ENCODE measurements around the gene WDR20.
"Not testable (repeated sequence)": the region's sequence is repeated elsewhere in the genome, so short reads cannot be mapped to it uniquely, and the experiment has no call there.

WDR20 gene

DNA sequence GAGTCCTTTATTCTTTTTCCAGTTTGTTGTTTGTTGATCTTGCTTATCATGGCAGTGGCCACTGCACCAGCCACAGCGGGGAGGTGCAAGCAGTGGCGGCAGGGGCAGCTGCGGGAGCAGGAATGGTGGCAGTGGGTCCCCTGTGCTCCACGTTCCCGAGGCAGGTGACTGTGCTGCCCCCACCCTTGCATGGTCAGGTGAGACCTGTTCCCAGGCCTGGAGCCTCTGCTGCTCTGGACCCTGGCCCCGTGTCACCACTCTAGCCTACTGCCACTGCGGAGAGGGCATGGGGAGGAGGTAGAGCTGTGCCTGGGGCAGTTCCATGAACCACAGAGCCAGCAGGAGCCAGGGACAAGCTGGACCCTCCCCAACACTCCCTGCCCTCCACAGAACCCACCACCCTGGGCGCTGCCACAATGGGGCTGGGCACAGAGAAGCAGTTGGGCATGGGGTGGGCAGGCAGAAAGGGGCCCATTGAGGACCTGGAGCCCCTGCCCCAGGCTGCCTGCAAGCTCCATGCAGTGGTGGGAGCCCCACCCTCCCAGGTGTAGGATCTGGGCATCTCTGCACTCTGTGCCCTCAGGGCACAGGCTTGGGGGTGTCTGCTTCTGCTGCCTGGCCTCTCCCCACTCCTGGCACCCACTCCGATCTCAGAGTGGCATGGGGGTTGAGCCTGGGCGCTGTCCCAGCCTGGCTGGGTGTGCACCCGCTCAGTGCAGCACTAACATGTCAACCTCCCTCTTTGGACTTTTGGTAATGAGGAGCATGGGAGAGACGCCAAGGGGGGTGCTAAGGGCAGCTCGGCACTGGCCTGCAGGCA lies 23.1 kb upstream of the WDR20 start:
- peaks cover 4 to 6% of the 10 kb centered on the region in 2 donors for H3K9me3 Mint-ChIP-seq
- peak overlapping the region; percentile 32 for H3K27ac Mint-ChIP-seq
- H3K36me3 Mint-ChIP-seq, result peaks cover 19 to 36% of the 10 kb centered on the region in 2 donors
- H3K27me3 Mint-ChIP-seq, result no peaks in the 10 kb centered on the region
- H3K4me3 Mint-ChIP-seq, result no peak overlapping the region
- H3K4me1 Mint-ChIP-seq, result no peaks in the 10 kb centered on the region
- ATAC-seq (replicated peaks), result no peak
- no peak for DNase-seq

GRCh38 chr14:102117852-102118251 lies 21.8 kb upstream of the WDR20 start:
- no peak overlapping the region for H3K27ac Mint-ChIP-seq
- no peak overlapping the region for H3K4me3 Mint-ChIP-seq
- H3K4me1 Mint-ChIP-seq, result no peaks in the 10 kb centered on the region
- DNase-seq (no peak), ATAC-seq (replicated peaks) (no peak)
- no peaks in the 10 kb centered on the region for H3K27me3 Mint-ChIP-seq
- peaks cover 19 to 26% of the 10 kb centered on the region in 2 donors for H3K36me3 Mint-ChIP-seq
- H3K9me3 Mint-ChIP-seq, result peaks cover 4 to 6% of the 10 kb centered on the region in 2 donors

DNA sequence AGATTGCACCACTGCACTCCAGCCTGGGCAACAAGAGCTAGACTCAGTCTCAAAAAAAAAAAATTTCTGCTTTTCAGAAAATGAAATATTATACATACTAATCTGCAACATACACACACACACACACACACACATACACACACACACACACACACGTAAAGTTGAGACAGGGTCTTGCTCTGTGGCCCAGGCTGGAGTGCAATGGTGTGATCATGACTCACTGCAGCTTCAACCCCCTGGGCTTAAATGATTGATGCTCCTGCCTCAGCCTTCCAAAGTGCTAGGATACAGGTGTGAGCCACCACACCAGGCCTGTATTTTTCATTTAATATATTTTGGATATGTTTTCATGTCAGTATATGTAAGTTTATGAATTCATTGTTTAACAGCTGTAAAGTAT lies 18.8 kb upstream of the WDR20 start:
- H3K4me3 Mint-ChIP-seq, result no peak overlapping the region
- no peaks in the 10 kb centered on the region for H3K4me1 Mint-ChIP-seq
- H3K36me3 Mint-ChIP-seq, result peaks cover 19 to 26% of the 10 kb centered on the region in 2 donors
- no peaks in the 10 kb centered on the region for H3K27me3 Mint-ChIP-seq
- no peak overlapping the region for H3K27ac Mint-ChIP-seq
- peaks cover 4 to 6% of the 10 kb centered on the region in 2 donors for H3K9me3 Mint-ChIP-seq
- no peak for ATAC-seq (replicated peaks)
- no peak for DNase-seq

DNA sequence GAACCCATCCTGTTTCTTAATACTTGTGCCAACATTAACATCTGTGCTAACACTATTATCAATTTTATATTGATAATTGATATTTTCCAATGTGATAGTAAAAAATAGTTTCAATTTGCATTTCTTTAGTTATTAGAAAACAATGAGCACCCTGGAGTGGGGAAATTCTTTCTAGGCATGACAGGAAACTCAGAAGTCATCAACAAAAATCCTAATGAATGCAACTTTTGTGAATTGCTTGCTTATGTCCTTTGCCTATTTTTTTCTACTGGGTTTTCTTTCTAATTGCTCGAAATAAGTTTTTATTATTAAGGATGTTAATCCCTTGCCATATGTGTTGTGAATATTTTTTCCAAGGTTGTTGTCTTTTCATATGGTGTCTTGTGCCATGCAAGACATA lies 18.1 kb upstream of the WDR20 start:
- ATAC-seq (replicated peaks), result no peak
- Mint-ChIP-seq H3K36me3 (peaks cover 14 to 21% of the 10 kb centered on the region in 2 donors), H3K4me1 (no peaks in the 10 kb centered on the region), H3K27me3 (no peaks in the 10 kb centered on the region), H3K9me3 (peaks cover 4 to 6% of the 10 kb centered on the region in 2 donors), H3K27ac (no peak overlapping the region), H3K4me3 (no peak overlapping the region)
- no peak for DNase-seq

DNA sequence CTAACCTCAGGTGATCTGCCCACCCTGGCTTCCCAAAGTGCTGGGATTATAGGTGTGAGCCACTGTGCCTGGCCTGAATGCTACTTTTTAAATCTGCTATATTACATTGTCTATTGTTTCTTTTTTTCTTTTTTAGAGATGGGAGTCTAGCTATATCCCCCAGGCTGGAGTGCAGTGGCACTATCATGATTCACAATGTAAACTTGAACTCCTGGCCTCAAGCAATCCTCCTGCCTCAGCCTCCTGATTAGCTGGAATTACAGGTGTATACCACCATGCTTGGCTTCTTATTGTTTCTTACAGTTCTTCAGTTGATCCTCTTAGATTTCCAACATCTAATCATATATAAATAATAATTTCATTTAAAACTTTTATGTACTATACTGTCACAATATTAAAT lies 15.3 kb upstream of the WDR20 start:
- H3K27ac Mint-ChIP-seq, result no peak overlapping the region

GRCh38 chr14:102125546-102125945 lies 14.2 kb upstream of the WDR20 start:
- Mint-ChIP-seq H3K27me3 (no peaks in the 10 kb centered on the region), H3K4me3 (no peak overlapping the region), H3K36me3 (peaks cover 8 to 11% of the 10 kb centered on the region in 2 donors), H3K27ac (no peak overlapping the region), H3K4me1 (no peaks in the 10 kb centered on the region), H3K9me3 (no peaks in the 10 kb centered on the region)
- DNase-seq (no peak), ATAC-seq (replicated peaks) (no peak)

More for the DNA sequence above, 15.3 kb upstream of the WDR20 start:
- ATAC-seq (replicated peaks) (no peak), DNase-seq (no peak)
- no peaks in the 10 kb centered on the region for H3K4me1 Mint-ChIP-seq
- no peaks in the 10 kb centered on the region for H3K9me3 Mint-ChIP-seq
- H3K27me3 Mint-ChIP-seq, result no peaks in the 10 kb centered on the region
- H3K4me3 Mint-ChIP-seq, result no peak overlapping the region
- H3K36me3 Mint-ChIP-seq, result peaks cover 5 to 7% of the 10 kb centered on the region in 2 donors

- Mint-ChIP-seq H3K4me1 (peaks cover 0 to 4% of the 10 kb centered on the region in 2 donors), H3K27me3 (no peaks in the 10 kb centered on the region)
- ATAC-seq (replicated peaks), result no peak
Observed at GRCh38 chr14:102126807-102127455, 12.8 kb upstream of the WDR20 start.

DNA sequence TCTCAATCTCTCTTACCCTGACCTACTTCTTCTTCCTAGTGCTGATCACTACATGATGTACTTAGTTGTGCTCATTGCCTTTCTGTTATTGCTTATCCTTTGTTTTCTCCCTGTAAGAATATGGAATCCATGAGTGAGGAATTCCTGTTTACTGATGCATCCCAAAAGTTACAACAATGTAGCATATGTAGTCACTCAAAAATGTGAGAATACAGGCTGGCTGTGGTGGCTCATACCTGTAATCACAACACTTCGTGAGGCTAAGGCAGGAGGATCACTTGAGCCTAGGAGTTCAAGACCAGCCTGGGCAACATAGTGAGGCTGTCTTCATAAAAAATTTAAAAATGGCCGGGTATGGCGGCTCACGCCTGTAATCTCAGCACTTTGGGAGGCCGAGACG lies 8.0 kb upstream of the WDR20 start:
- H3K27me3 Mint-ChIP-seq, result no peaks in the 10 kb centered on the region
- DNase-seq, result no peak
- peaks cover 0 to 4% of the 10 kb centered on the region in 2 donors for H3K4me1 Mint-ChIP-seq
- no peak overlapping the region for H3K4me3 Mint-ChIP-seq
- no peak overlapping the region for H3K27ac Mint-ChIP-seq
- ATAC-seq (replicated peaks), result no peak
- no peaks in the 10 kb centered on the region for H3K9me3 Mint-ChIP-seq
- peaks cover 24 to 35% of the 10 kb centered on the region in 2 donors for H3K36me3 Mint-ChIP-seq

More at GRCh38 chr14:102126807-102127455, 12.8 kb upstream of the WDR20 start:
- Mint-ChIP-seq H3K9me3 (no peaks in the 10 kb centered on the region), H3K27ac (no peak overlapping the region), H3K36me3 (peaks cover 12 to 20% of the 10 kb centered on the region in 2 donors), H3K4me3 (no peak overlapping the region)
- DNase-seq, result no peak

DNA sequence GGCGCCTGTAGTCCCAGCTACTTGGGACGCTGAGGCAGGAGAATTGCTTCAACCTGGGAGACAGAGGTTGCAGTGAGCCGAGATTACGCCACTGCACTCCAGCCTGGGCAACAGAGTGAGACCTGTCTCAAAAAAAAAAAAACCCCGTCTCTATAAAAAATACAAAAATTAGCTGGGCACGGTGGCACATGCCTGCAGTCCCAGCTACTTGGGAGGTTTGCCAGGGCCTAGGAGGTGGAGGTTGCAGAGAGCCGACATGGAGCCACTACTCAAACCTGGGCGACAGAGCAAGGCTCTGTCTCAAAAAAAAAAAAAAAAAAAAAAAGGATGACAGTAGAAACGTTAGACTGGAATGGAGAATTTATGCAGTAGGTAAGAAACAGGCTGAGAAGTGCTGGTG lies 5.7 kb upstream of the WDR20 start:
- H3K27me3 Mint-ChIP-seq; H3K4me1 Mint-ChIP-seq; H3K9me3 Mint-ChIP-seq; H3K27ac Mint-ChIP-seq; H3K4me3 Mint-ChIP-seq; DNase-seq; ATAC-seq (replicated peaks): not testable (repeated sequence)
- H3K36me3 Mint-ChIP-seq, result peaks cover 19 to 28% of the 10 kb centered on the region in 2 donors

DNA sequence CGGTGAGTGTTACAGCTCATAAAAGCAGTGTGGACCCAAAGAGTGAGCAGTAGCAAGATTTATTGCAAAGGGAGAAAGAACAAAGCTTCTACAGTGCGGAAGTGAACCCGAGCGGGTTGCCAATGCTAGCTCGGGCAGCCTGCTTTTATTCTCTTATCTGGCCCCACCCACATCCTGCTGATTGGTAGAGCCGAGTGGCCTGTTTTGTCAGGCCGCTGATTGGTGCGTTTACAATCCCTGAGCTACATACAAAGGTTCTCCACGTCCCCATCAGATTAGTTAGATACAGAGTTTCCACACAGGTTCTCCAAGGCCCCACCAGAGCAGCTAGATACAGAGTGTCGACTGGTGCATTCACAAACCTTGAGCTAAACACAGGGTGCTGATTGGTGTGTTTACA lies 5.0 kb upstream of the WDR20 start:
- DNase-seq, H3K4me3 Mint-ChIP-seq: not testable (repeated sequence)

DNA sequence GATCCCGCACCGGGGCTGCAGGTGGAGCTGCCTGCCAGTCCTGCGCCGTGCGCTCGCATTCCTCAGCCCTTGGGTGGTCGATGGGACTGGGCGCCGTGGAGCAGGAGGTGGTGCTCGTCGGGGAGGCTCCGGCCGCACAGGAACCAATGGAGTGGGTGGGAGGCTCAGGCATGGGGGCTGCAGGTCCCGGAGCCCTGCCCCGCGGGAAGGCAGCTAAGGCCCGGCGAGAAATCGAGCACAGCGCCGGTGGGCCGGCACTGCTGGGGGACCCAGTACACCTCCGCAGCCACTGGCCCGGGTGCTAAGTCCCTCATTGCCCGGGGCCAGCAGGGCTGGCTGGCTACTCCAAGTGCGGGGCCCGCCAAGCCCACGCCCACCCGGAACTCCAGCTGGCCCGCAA lies 4.2 kb upstream of the WDR20 start:
- not testable (repeated sequence) for H3K27me3 Mint-ChIP-seq; DNase-seq; ATAC-seq (replicated peaks); H3K9me3 Mint-ChIP-seq; H3K4me3 Mint-ChIP-seq; H3K27ac Mint-ChIP-seq
- Mint-ChIP-seq H3K4me1 (peaks cover 11% of the 10 kb centered on the region in 2 donors), H3K36me3 (peaks cover 21 to 25% of the 10 kb centered on the region in 2 donors)

More for the DNA sequence above, 5.0 kb upstream of the WDR20 start:
- not testable (repeated sequence) for H3K9me3 Mint-ChIP-seq; H3K27ac Mint-ChIP-seq; H3K27me3 Mint-ChIP-seq; ATAC-seq (replicated peaks)
- Mint-ChIP-seq H3K36me3 (peaks cover 19 to 28% of the 10 kb centered on the region in 2 donors), H3K4me1 (peaks cover 10 to 11% of the 10 kb centered on the region in 2 donors)

DNA sequence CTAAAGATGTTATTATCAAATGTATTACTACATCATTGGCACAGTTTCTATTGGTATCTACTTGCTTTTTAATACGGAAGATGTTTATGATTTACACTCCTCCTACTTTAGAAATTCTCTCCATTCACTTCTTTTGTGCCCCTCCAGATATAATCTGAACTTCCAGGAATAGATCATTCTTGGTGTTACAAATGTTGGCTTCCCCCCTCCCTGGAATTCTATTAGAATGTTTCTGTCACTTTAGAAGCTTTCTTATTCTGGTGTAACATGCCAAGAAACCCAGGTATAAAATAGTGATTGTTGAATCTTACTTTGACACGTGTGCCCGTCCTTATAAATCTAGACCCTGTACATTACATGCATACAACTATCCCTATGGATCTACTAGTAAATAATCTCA lies 1.2 kb upstream of the WDR20 start:
- peaks cover 15 to 20% of the 10 kb centered on the region in 2 donors for H3K4me1 Mint-ChIP-seq
- H3K4me3 Mint-ChIP-seq, result peak overlapping the region; percentile 97 to 100
- no peaks in the 10 kb centered on the region for H3K9me3 Mint-ChIP-seq
- peak overlapping the region; percentile 99 for H3K27ac Mint-ChIP-seq
- no peaks in the 10 kb centered on the region for H3K27me3 Mint-ChIP-seq
- H3K36me3 Mint-ChIP-seq, result peaks cover 10 to 14% of the 10 kb centered on the region in 2 donors
- DNase-seq (no peak), ATAC-seq (replicated peaks) (no peak)

GRCh38 chr14:102138961-102139285 lies 774 bp upstream of the WDR20 start:
- Mint-ChIP-seq H3K4me1 (peaks cover 15 to 20% of the 10 kb centered on the region in 2 donors), H3K4me3 (peak overlapping the region; percentile 97 to 100), H3K36me3 (peaks cover 8 to 13% of the 10 kb centered on the region in 2 donors), H3K27ac (peak overlapping the region; percentile 99), H3K9me3 (no peaks in the 10 kb centered on the region), H3K27me3 (no peaks in the 10 kb centered on the region)
- ATAC-seq (replicated peaks), result no peak
- no peak for DNase-seq

DNA sequence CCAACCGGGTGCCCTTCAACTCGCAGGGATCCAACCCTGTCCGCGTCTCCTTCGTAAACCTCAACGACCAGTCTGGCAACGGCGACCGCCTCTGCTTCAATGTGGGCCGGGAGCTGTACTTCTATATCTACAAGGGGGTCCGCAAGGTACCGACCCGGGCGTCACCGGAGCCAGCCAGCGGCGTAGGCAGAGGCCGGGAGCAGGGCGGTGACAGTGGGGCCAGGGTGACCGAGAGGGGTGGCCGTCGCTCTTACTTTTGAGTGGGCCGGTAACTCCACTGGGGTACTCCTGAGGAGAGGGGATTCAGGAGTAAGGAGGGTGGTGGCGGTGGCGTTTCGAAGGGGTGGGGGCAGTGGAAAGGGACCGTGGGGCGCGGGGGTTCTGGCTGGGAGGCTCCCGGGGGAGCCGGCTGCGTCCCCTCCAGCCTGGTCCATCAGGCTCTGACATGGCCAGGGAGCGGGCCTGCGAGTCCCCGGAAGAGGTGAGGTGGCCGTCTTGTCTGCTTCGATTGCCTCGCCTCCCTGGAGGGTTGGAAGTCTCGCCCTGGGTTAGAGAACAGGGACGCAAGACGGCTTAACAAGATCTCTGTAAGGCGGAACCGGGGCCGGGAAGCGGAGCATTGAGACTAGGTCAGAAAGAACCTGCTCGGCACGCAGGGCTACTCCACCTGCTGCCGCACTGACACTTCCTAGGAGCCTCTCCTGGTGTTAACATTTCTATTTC lies 491 bp downstream of the WDR20 start:
- Mint-ChIP-seq H3K27ac (peak overlapping the region; percentile 99), H3K9me3 (no peaks in the 10 kb centered on the region), H3K4me1 (peaks cover 15 to 28% of the 10 kb centered on the region in 2 donors), H3K4me3 (peak overlapping the region; percentile 97 to 100), H3K27me3 (no peaks in the 10 kb centered on the region), H3K36me3 (peaks cover 0 to 8% of the 10 kb centered on the region in 2 donors)
- peak; percentile 31 to 35 for ATAC-seq (replicated peaks)
- peak; percentile 22 for DNase-seq

Data from stimulated activated naive B cell treated with anti-CD40 and anti-IgM and Interleukin-4, amounts not matched to agents 10 μg/mL and 1 μg/mL and 100 μg/mL, for 72 hours (primary cell).